A172 (cell line): ENCODE measurements around the gene ZNF217. TPM values are rescaled to one million over a fixed set of nuclear protein-coding genes. Genes with fewer than 3 reads are reported as not detected.
"Not testable (repeated sequence)": the region's sequence is repeated elsewhere in the genome, so short reads cannot be mapped to it uniquely, and the experiment has no call there.

Experiments used
- DNase-seq: peaks from one replicate; pipeline ENCODE4 v3.0.0-alpha.2; 2015; ENCODE audit warnings: low spot score
- total RNA-seq: library from RNA; depleted of rRNA; stranded (reverse); fragments of >200 nt; shearing (Covaris generic); gene quantifications from 2 replicates; pipeline ENCODE4 v1.2.3, GENCODE V29; 2014

ZNF217 gene
- total RNA-seq, 1 experiment from 2014 or later, result 38.3 TPM

GRCh38 chr20:53598140-53599043 lies 4.8 kb upstream of the ZNF217 start:
- DNase-seq, result no peak

DNA sequence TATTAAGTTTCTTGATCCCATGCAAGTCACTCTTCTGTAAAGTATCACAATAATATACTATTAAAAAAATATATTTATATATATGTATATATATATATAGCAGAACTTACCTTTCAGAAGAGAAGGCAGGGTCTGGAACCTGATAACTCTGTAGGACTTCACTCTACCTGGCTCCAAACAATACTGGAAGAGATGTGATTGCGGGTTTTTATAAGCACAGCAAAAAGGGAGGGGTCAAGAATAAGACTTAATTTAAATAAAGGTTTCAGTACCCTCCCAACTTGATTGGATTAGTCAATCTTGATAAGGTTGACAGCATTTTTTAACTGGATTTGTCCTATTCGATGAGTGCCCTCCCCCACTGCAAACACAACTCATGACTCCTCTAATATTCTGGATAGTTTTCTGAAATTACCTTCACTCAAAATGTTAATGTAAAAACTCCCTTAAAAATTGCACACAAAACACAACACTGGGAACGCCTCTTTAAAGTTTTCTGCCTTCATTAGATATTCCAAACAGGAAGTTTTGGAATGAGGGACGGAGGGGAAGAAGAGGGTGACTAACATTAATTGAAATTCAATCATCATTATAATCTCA lies 4.0 kb upstream of the ZNF217 start:
- DNase-seq, result no peak

DNA sequence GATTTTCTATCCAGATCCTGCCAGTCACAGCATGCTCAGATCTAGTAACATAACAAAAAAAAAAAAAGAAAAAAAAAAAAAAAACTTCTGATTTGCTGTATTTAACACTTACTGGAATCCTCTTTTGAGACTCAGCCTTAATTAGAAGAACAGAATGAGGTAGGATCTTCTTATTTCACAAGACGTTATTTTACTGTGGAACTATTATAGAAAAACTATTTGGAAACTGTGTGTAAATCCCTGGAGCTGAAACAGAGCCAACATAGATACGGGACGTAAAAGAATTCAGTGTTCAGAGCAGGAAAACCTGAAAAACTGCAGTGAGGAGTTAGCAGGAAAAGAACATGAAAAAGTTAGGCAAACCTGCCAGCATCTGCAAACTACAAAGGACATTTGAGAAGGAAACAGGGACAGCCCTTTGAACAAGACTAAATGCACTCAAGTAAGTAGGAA lies 3.4 kb upstream of the ZNF217 start:
- DNase-seq, result no peak

GRCh38 chr20:53596189-53597001 lies 2.8 kb upstream of the ZNF217 start:
- peak; percentile 70 for DNase-seq

GRCh38 chr20:53595742-53596141 lies 2.1 kb upstream of the ZNF217 start:
- not testable (repeated sequence) for DNase-seq

DNA sequence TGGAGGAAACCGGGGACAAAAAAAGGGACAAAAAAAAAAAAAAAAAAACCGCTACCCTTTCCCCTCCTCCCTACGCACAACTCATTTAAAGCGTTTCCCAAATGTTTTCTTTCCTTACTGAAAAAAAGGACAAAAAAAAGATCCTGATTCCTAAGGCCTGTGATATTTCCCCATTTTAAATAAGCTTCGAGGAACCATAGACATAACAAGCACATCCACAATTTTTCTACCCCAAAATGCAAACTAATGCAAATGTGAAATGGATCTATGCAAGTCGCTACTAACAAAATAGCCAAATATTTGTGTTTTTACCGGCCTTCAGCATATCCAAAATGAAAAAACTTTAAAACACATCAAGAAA lies 1.4 kb upstream of the ZNF217 start:
- no peak for DNase-seq

DNA sequence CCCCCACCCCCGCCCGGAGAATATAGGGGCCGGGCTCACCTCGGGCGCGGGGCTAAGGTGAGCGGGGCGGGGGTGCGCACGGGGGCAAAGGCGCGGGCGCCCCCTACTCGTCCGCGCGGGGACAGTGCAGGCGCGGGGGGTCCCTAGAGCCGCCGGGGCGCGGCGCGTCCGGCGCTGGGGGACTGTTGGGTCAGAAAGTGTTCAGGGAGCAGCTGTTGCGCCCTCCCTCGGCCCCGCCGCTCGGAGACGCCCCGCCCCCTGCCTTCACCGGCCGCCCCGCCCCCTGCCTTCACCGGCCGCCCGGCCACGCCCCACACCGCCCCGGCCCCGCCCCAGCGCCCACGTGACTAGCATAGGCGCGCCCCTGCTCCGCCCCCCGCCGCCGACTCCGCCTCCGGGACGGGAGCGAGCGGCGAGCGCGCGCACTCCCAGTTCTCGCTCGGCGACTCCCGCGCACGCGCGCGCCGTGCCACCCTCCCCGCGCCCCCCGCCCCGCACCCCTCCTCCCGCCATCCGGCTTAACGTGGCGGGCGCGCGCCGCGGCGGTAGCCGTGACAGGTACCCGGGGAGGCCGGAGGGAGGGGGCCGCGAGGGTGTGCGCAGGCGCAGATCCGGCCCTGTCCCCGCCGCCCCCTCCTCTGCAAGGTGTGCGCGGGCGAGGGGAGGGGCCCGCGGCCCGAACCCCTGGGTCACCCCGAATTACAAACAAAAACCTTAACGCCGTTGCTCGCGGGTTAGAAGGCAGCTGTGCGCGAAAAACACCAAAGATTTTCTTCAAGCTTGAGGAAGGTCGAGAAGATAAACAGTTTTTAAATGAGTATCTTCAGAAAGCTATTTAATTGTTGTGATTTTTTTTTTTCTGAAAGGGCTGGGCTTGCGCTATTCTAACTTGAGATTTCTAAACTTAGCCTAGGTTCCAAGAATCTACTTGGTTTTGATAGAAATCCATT lies 704 bp upstream of the ZNF217 start:
- DNase-seq, result peak; percentile 82

GRCh38 chr20:53592992-53593465 lies 610 bp downstream of the ZNF217 start:
- DNase-seq, result no peak

DNA sequence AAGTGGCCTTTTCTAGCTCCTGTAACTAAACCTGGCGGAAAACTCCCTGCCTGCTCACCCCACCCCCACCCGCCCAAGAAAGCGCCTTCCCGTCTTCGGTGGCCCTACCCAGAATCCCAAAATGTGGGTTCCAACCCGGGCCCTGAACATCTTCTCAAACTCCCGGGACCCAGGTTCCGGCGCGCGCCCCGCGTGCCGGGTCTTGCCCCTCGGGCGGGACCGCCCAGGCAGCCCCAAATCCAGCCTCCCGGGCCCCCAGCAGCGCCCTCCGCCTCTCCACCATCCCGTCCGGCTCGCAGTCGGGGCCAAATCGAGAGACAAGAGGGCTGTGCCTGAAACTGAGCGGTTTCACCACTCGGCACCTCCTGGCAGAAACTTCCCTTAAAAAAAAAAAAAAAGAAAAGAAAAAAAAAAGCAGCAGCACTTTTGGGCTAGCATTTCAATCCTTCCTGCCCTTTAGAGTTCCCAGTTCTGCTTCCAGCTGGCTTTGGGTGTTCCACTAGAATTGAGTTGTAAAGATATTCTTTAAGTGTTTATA lies 1.1 kb downstream of the ZNF217 start:
- DNase-seq, result not testable (repeated sequence)

DNA sequence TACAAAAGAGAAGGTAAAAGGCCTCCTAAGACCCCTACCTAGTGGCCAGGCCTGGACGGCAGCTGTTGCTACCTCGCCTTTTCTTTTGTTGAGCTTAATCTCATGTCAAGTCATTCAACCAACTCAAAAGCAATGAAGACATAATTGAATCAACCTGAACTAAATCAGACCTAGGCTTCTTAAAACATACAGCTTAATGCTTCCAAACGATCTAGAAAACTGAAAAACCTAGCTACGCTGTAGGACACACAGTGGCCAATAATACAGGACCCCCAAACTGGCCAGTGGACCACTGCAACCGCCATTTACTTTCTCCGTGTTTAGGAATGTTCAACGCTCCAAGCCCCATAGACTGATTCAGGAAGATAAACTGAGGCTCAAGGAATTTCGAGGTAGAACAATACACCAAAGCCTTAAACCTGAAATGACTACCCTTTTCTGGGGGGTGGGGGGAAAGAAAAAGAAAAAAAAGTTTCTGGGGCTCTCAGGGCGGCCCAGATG lies 1.6 kb downstream of the ZNF217 start:
- DNase-seq, result not testable (repeated sequence)

- not testable (repeated sequence) for DNase-seq
These were observed 2.4 kb downstream of the ZNF217 start for GRCh38 chr20:53591206-53591741.

DNA sequence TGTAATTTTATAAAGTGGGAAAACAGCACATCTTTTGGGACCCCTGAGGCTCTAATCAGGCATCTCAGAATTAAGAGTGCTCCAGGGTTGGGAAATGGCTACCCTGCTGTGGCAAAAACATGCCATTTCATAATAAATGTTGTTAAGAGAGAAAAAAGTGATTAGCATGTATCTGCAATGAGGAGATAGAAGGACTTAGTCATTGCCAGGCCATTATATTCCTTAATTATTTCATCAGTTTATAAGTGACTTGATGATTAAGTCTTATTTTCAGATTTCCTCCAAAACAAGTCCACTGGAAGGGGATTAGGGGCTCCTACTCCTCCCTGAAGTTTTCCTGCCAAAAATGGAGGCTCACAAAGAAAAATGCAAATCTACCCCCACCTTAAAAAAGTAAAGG lies 3.0 kb downstream of the ZNF217 start:
- DNase-seq, result not testable (repeated sequence)

DNA sequence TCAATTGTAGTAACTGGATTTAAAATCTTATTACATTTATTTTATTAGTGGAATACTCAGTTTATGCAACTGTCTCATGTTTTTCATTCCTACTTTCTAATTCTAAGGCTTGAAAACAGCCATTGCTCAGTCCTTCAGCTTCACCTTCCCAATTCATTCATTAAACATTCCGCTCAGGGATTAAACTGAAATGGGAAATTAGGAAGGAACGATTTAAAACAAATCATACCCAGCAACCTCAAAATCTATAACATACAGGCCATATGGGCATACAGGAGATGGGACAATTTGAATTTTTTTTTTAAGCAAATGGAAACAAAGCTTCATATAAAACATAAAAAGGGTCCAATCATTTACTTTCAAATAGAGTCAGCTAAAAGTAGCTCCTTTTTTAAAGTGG lies 3.5 kb downstream of the ZNF217 start:
- DNase-seq, result not testable (repeated sequence)

- not testable (repeated sequence) for DNase-seq
These were observed 4.1 kb downstream of the ZNF217 start for GRCh38 chr20:53589321-53590065.

DNA sequence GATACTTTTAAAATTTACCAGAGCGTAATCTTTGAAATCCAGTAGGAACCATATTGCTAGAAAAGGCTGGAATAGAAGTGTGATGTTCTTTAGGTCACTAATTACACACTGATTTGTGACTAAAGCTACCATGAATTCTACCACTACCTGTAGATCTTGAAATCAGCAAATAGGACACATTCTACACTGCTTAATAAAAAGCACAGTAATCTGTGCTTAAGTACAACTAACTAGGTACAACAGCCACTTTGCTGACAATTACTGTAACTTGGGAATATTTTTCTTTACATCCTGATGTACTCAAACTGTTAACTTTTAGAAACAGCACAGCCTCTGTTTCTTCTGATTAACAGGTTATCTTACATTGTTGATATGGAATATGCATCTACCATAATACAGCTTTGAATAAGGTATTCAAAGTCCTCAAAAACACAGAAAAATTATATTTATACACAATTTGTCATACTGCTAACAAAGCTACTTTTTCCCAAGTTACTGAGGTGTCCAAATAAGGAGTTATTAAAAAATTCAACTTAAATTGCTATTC lies 6.4 kb downstream of the ZNF217 start:
- DNase-seq, result not testable (repeated sequence)

DNA sequence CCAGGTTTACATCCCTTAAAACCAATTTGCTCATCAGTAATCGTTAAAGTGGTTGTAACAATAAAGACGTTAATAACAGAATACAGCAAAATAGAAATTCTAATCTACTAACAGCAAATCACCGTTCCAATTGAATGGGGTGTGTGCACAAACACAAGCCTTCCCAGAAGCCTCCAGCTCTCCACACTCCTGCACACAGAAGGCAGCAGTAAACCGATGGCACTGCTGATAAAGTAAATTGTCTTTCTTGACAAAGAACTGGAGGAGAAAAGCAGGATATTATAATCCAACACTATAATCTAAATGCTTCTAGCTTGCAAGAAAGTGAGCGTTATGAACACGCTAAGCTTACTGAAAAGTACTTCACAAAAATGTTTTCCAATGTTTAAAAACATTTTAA lies 7.0 kb downstream of the ZNF217 start:
- DNase-seq, result no peak

DNA sequence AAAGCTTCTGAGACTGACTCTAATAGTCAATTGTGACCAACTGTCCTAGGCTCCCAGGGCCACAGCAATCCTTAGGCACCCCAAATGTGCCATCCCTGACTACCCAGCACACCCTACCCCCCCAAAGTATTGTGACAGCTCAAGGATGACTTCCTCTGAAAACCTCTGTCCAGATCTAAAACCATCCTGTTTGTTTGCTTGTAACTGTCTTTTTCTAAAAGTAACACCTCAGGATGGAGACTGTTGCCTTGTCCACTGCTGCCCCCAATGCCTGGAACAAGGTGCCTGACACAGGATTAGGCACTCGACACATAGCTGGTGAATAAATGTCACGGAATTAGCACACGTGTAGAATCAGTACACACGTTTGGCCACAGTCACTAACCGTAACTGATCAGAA lies 7.7 kb downstream of the ZNF217 start:
- not testable (repeated sequence) for DNase-seq

- DNase-seq, result not testable (repeated sequence)
These were observed 8.6 kb downstream of the ZNF217 start for GRCh38 chr20:53585004-53585569.

- DNase-seq, result not testable (repeated sequence)
These were observed 9.1 kb downstream of the ZNF217 start for GRCh38 chr20:53584550-53584913.
